ENCODE results near the gene OR2V2. TPM values are rescaled to one million over a fixed set of nuclear protein-coding genes. Genes with fewer than 3 reads are reported as not detected.

The OR2V2 gene
- total and polyA plus RNA-seq, 2 donors (not counting 3 experiments of a cell fraction or from before 2014, with no cell fraction given) = not detected

DNA sequence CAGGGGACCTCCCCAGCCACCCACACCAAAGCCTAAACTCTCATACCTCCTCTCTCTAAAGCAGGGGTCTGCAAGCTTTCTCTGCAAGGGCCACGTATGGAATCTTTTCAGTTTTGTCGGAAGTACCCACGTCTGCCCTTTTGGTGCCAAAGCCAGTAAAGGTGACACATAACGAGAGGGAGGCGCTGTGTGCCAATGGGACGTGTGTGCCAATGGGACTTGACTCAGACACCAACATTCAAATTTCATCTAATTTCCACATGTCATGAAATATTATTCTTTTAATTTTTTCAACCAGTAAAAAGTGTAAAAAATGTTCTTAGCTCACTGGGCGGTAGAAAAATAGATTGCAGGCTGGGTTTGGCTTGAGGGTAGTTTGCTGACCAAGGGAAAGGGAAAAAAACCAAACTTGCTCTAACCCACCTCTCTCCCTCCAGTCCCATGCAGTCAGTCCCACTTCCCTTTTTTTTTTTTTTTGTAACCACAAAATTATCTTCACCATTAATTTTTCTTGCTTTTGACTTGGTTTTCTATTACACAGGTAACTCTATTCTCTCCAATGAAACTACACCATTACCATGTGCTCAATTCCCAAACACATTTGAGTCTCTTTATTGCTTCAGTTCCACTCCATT, 41.9 kb upstream of the OR2V2 start:
- no peak for TF ChIP-seq MYC (IDR thresholded peaks at IDR 0.05; ENCODE audit: low read depth, low read length)
- no peak for TF ChIP-seq EZH2 (IDR thresholded peaks at IDR 0.05; ENCODE audit: borderline replicate concordance, low read depth, low read length, severe bottlenecking)
- no peak for TF ChIP-seq CTCF (IDR thresholded peaks at IDR 0.05; ENCODE audit: extremely low read depth in 1 of 2, insufficient read depth in 1 of 2, low read depth in 1 of 2, low read length in 2 of 2)
- no peak for TF ChIP-seq JUN (IDR thresholded peaks at IDR 0.05; ENCODE audit: borderline replicate concordance, insufficient read depth, insufficient read length, low read depth)
- no peak for TF ChIP-seq GATA2 (IDR thresholded peaks at IDR 0.05; ENCODE audit: insufficient read depth, insufficient read length, low read depth, low read length)
- TF ChIP-seq POLR2A (IDR thresholded peaks at IDR 0.05; ENCODE audit: low read depth, low read length) = no peak
- TF ChIP-seq FOS (IDR thresholded peaks at IDR 0.05; ENCODE audit: borderline replicate concordance, insufficient read depth, low read length) = no peak
- TF ChIP-seq POLR2AphosphoS5 (IDR thresholded peaks at IDR 0.05; ENCODE audit: insufficient read depth, low read depth, low read length) = no peak
- no peak for TF ChIP-seq MAX (IDR thresholded peaks at IDR 0.05; ENCODE audit: insufficient read depth, insufficient read length)
- intact Hi-C loops (cut with micrococcal nuclease) = no loop called here
- H3K27ac ChIP-seq (ENCODE audit: insufficient read depth, low read depth, low read length) = no peak overlapping the region
- H3K4me1 ChIP-seq (ENCODE audit: control insufficient read depth, extremely low read depth, insufficient read depth, low read length) = no peaks in the 10 kb centered on the region
- H3K79me2 ChIP-seq (ENCODE audit: control insufficient read depth, insufficient read depth, low read length) = no peaks in the 10 kb centered on the region
- no peaks in the 10 kb centered on the region for H4K20me1 ChIP-seq (replicated peaks; ENCODE audit: control insufficient read depth, extremely low read depth, insufficient read depth, low read length)
- H3K4me3 ChIP-seq (replicated peaks in 1 of 3; ENCODE audit: insufficient read depth in 1 of 3, low read depth in 1 of 3, low read length in 3 of 3) = no peak overlapping the region
- H2AFZ ChIP-seq (ENCODE audit: low read depth, low read length) = no peak overlapping the region
- H3K4me2 ChIP-seq (ENCODE audit: insufficient read depth, low read length) = no peak overlapping the region
- H3K27me3 ChIP-seq (ENCODE audit: control insufficient read depth in 2 of 2, insufficient read depth in 2 of 2, low read length in 2 of 2) = peaks cover 2 to 4% of the 10 kb centered on the region in 2 experiments
- DNase-seq (ENCODE audit: low read depth, low spot score) (no peak), FAIRE-seq (no peak)
- BruUV-seq (replicated peaks) = no TSS peak
- CTCF ChIA-PET = no interaction called here
- no peak overlapping the region for H3K9ac ChIP-seq (replicated peaks; ENCODE audit: extremely low read depth, insufficient read depth, low read length)
- H3K36me3 ChIP-seq (ENCODE audit: control insufficient read depth in 2 of 2, extremely low read depth in 1 of 2, insufficient read depth in 2 of 2, low read length in 2 of 2) = no peaks in the 10 kb centered on the region
- POLR2A ChIA-PET = no interaction called here
- no peaks in the 10 kb centered on the region for H3K9me3 ChIP-seq (replicated peaks; ENCODE audit: control insufficient read depth, insufficient read depth, low read length)
- no peaks in the 10 kb centered on the region for H3K9me1 ChIP-seq (replicated peaks; ENCODE audit: control insufficient read depth, extremely low read depth, insufficient read depth, low read length)
- dilution Hi-C loops (cut with MboI; ENCODE audit: extremely low pct_ligation_motif_present, low sequenced_read_pairs) = no loop called here

All from endothelial cell of umbilical vein (primary cell).